Stimulated activated effector memory CD8-positive, alpha-beta T cell treated with anti-CD3 and anti-CD28 coated beads, Interleukin-12 subunit alpha, Interleukin-12 subunit beta, amount 100 ng/mL, for 72 hours (primary cell): ENCODE measurements around the gene NABP1.
A peak's percentile ranks its signal among the peaks of the same experiment; 100 is the strongest.

Experiments
- ATAC-seq: fragments of 150-1000 bp; cut with Tn5 transposase; 2 replicates; pipeline ENCODE4 v1.10.0; 2021
- DNase-seq, 2 donors: peaks; one replicate each; pipeline ENCODE4 v3.0.0; 2021 to 2022; ENCODE audit warnings: low spot score in 2 of 2
- H3K27ac Mint-ChIP-seq: one replicate; pipeline ENCODE4 v1.8.0; 2022; ENCODE audit warnings: mild to moderate bottlenecking, mixed read lengths
- H3K36me3 Mint-ChIP-seq: one replicate; pipeline ENCODE4 v1.8.0; 2022; ENCODE audit warnings: mild to moderate bottlenecking, mixed read lengths
- H3K4me1 Mint-ChIP-seq: one replicate; pipeline ENCODE4 v1.8.0; 2022; ENCODE audit warnings: mixed read lengths
- H3K4me3 Mint-ChIP-seq: one replicate; pipeline ENCODE4 v1.8.0; 2022; ENCODE audit warnings: mild to moderate bottlenecking, mixed read lengths
- H3K9me3 Mint-ChIP-seq: one replicate; pipeline ENCODE4 v1.8.0; 2022; ENCODE audit warnings: mixed read lengths

The NABP1 gene, protein sequence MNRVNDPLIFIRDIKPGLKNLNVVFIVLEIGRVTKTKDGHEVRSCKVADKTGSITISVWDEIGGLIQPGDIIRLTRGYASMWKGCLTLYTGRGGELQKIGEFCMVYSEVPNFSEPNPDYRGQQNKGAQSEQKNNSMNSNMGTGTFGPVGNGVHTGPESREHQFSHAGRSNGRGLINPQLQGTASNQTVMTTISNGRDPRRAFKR

DNA sequence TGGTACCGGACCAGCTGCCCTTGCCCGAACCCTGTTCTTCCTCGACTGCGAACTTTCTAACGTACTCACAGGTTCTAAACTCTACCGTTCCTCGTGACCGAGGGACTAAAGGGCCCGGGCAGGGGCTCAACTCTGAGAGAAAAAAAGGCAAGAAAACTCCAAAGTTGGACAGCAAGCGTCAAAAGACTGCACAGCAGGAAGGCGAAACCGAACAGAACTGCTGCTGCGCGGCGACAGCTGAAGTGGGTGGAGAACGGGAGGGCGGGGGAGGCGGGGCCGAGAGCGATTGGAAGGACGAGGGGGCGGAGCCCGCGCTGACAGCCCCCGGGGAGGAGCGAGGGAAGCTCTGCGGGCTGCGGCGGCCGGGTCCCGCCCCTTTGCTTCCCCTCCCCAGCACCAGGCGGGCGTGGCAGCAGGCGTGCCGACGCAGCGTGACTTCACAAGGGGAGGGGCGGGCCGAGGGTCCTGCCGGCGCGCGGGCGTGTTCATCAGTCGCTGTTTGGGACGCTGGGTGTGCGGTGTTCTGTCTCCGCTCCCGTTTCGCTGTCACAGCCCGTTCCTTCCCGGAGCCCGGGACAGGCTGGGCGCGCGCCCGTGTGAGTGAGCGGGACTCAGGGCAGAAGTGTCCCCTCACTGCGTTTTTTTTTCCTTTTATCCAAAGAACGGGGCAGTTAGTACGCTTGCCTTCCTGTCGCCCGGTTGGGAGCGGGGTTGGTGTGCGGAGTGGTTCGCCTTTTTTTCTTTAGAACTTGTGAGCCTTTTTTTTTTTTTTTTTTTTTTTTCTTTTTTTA lies at the start of gene NABP1:
Gene NABP1, plus strand, starts transcription at position 491 of the 791 bp plus-strand sequence. CDS start 479 bp downstream, outside the sequence.
- Mint-ChIP-seq H3K36me3 (peaks cover 70% of the 10 kb centered on the region), H3K4me3 (peak within 1 kb of the TSS; percentile 84), H3K4me1 (peaks cover 45% of the 10 kb centered on the region)

DNA sequence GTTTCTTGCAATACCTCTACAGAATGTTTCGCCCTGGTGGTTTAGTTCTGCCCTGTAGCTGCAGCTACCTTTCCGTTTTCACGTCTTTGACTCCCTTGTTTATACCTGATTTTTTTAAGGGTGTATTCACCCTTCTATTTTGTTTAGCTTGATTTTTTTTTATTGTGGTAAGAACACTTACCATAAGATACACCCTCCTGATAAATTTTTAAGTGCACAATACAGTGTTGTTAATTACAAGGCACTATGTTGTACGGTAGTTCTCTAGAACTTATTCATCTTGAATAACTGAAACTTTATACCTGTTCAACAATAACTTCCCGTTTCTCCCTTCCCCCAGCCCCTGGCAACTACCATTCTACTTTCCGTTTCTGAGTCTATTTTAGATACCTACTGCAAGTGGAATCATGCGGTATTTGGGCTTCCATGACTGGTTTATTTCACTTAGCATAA lies 48.9 kb upstream of the NABP1 start:
- DNase-seq (no peak), ATAC-seq (no peak)
- Mint-ChIP-seq H3K4me1 (peaks cover 19% of the 10 kb centered on the region), H3K27ac (no peak overlapping the region), H3K9me3 (no peaks in the 10 kb centered on the region), H3K4me3 (no peak overlapping the region), H3K36me3 (no peaks in the 10 kb centered on the region)

More for the DNA sequence above, at the start of gene NABP1:
- peak within 1 kb of the TSS; percentile 98 for H3K27ac Mint-ChIP-seq
- H3K9me3 Mint-ChIP-seq = no peaks in the 10 kb centered on the region
- ATAC-seq (peak; percentile 88), DNase-seq (peak; percentile 95 to 99)

DNA sequence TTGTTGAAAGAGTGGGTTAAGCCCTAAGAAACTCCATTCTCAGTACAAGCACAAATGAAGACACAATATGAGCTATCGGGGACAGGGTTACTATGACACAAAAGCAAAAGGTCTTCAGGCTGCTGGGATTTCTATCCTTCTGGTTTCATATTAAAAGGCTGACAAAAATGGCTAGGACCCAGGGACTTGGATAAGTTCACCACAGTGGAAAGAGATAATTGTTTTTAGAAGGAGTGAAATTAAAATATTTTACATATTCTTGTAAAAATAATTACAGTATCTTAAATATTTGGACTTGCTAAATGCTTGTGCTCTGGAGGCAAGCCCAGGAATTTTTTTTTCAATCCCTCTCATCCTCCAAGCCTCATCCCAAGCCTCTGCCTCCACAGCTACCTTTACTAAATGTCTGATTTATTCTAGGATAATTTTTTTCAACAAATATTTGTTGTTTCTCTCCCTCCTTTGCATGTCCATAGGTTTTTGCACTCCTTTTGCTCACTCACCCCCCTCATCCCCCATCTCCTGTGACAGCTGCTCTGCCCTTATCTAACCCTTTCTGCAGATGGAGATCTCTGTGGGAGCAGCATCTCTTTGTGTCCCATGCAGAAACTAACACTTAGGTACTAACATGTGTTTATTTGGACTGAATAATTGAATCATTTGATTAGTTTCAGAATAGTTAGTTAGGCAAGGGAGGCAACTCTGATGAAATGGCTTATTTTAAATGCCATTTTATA lies 47.8 kb upstream of the NABP1 start:
- Mint-ChIP-seq H3K36me3 (no peaks in the 10 kb centered on the region), H3K4me1 (peaks cover 9% of the 10 kb centered on the region), H3K4me3 (no peak overlapping the region), H3K27ac (no peak overlapping the region), H3K9me3 (no peaks in the 10 kb centered on the region)
- ATAC-seq (no peak), DNase-seq (no peak)

DNA sequence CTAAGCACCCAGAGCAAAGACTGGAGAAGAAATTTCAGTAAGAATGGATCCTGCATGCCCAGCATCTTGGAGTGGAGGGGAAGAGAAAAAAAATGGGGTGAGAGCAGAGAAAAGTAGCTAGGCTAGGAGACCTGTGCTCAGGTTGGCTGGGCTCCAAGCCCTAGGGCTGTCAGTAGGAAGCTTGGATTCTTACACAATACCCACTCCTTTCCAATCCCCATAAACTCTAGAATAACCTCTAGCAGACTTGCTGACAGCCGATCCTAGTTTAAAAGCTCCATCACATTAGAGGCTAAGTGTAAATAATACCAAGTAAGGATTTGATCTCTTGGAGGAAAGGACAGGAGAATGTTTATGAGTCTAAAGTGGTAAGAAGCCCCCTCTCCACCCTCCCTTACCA lies 46.2 kb upstream of the NABP1 start:
- ATAC-seq = no peak
- H3K9me3 Mint-ChIP-seq = no peaks in the 10 kb centered on the region
- peaks cover 12% of the 10 kb centered on the region for H3K4me1 Mint-ChIP-seq
- DNase-seq = no peak
- H3K27ac Mint-ChIP-seq = no peak overlapping the region
- H3K36me3 Mint-ChIP-seq = no peaks in the 10 kb centered on the region
- H3K4me3 Mint-ChIP-seq = no peak overlapping the region

DNA sequence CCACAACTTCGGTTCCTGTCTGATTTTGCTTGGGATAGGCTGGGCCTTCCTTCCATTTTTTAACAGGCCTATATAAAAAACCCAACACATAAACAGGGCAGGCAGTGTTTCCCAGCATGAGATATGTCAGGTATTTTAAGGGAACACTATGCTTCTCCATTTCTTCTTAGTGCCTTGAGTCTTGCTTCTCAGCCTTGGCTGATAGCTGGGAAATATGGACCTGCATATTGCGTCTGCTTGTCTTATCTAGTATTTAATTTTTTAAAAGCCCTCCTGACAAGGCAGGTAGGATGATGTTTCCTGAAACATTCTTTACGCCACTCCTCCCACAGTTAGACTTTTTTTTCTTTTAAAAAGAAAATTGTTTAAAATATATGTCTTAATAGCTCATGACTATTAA lies 45.5 kb upstream of the NABP1 start:
- no peak for DNase-seq
- Mint-ChIP-seq H3K27ac (no peak overlapping the region), H3K4me3 (no peak overlapping the region), H3K4me1 (peaks cover 15% of the 10 kb centered on the region), H3K9me3 (no peaks in the 10 kb centered on the region), H3K36me3 (no peaks in the 10 kb centered on the region)
- ATAC-seq = no peak

DNA sequence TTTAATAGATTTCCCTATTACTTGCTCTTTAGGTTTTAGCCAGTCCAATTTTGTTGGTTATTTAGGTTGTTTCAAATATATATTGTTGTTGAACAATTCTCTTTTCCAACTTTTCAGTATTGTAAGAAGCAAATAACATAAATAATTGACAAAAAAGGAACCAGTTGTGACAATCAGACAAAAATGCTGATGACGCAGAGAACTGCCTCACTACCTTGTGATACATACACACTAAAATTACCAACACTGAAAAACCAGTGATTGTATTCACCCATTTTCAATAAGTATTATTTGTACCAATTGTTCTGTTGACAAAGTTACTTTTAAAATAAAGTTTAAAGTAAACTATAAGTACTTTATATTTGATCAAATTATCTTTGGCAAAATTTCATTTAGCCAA lies 43.1 kb upstream of the NABP1 start:
- no peak overlapping the region for H3K27ac Mint-ChIP-seq
- peaks cover 30% of the 10 kb centered on the region for H3K4me1 Mint-ChIP-seq

DNA sequence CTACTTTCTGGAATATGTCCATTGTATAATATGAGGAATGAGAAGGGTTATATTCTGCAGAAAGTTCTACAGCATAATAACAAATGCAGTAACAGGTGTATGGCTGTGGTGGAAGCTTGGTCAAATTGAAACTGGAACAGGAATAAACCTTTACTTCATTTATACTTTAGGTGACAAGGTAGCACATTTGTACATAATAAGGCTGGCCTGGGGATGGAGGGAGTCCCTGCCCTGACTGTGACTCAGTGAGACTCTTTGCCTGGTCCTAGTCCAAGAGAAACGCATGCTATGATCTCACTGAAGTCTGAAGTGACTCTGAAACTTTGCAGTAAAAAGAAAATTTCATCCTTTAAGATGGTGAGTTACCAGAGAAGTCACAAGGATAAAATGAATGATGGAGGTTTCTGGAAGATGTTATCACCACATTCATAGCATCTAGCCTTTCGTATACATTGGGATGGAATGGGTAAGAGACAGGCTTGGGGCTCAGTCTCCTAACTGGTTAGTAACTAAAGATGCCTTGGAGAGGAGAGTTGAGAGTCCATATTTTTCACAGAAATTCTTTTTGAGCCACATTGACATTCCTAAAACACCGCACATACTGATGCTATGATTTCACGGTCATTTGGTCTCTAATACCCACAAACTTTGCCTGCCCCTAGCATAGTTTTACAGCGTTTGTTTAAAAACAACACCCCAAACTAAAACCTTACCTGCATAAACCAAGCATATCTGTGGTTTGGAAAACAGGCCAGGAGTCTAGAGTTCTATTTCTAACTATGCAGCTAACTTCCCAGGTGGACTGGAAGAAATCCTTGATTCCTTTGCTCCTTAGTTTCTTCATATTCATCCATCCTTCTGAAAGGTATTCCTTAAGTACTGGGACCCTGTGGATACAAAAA lies 42.4 kb upstream of the NABP1 start:
- Mint-ChIP-seq H3K4me3 (no peak overlapping the region), H3K4me1 (peaks cover 35% of the 10 kb centered on the region)

More for the DNA sequence above, 43.1 kb upstream of the NABP1 start:
- ATAC-seq = no peak
- H3K36me3 Mint-ChIP-seq = no peaks in the 10 kb centered on the region
- no peaks in the 10 kb centered on the region for H3K9me3 Mint-ChIP-seq
- no peak for DNase-seq
- no peak overlapping the region for H3K4me3 Mint-ChIP-seq

DNA sequence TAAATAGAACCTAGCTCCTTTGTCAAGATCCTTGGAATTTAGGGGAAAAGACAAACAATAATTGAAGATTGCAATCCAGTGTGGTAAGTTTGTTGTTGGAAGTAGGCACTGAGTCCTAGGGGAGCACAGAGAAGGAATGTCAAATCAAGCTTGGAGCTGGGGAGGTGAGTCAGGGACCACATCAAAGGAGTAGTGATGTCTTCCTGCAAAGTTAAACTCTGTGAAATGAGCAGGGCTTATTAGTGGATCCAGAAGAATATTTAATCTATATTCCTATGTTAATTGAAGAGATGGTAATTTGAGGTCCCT lies 41.7 kb upstream of the NABP1 start:
- H3K4me3 Mint-ChIP-seq = no peak overlapping the region
- DNase-seq = no peak

More for the DNA sequence above, 42.4 kb upstream of the NABP1 start:
- Mint-ChIP-seq H3K9me3 (no peaks in the 10 kb centered on the region), H3K36me3 (no peaks in the 10 kb centered on the region), H3K27ac (no peak overlapping the region)
- DNase-seq = no peak
- ATAC-seq = no peak

DNA sequence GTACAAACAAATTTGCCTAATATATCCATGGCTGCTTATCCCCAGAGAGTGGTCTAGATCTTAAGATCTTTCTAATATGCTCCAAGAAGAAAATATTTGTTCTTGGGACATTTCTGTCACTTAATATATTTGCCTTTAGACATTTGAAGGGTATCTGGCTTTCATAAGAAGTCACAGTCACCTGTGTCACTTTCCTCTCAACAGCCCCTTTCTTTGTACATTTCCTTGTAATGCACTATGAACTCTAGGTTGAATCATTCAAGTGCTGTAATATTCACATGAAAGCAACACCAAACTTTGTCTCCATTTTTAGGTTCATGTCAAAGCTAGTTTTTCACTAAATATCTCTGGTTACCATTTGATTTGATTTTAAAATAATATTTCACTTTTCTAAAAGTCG lies 41.4 kb upstream of the NABP1 start:
- ATAC-seq = no peak
- no peak overlapping the region for H3K4me3 Mint-ChIP-seq
- no peaks in the 10 kb centered on the region for H3K9me3 Mint-ChIP-seq
- no peak for DNase-seq
- peaks cover 40% of the 10 kb centered on the region for H3K4me1 Mint-ChIP-seq
- H3K36me3 Mint-ChIP-seq = no peaks in the 10 kb centered on the region
- H3K27ac Mint-ChIP-seq = no peak overlapping the region

More for the DNA sequence above, 41.7 kb upstream of the NABP1 start:
- ATAC-seq = no peak
- Mint-ChIP-seq H3K36me3 (no peaks in the 10 kb centered on the region), H3K9me3 (no peaks in the 10 kb centered on the region), H3K4me1 (peaks cover 40% of the 10 kb centered on the region), H3K27ac (no peak overlapping the region)

DNA sequence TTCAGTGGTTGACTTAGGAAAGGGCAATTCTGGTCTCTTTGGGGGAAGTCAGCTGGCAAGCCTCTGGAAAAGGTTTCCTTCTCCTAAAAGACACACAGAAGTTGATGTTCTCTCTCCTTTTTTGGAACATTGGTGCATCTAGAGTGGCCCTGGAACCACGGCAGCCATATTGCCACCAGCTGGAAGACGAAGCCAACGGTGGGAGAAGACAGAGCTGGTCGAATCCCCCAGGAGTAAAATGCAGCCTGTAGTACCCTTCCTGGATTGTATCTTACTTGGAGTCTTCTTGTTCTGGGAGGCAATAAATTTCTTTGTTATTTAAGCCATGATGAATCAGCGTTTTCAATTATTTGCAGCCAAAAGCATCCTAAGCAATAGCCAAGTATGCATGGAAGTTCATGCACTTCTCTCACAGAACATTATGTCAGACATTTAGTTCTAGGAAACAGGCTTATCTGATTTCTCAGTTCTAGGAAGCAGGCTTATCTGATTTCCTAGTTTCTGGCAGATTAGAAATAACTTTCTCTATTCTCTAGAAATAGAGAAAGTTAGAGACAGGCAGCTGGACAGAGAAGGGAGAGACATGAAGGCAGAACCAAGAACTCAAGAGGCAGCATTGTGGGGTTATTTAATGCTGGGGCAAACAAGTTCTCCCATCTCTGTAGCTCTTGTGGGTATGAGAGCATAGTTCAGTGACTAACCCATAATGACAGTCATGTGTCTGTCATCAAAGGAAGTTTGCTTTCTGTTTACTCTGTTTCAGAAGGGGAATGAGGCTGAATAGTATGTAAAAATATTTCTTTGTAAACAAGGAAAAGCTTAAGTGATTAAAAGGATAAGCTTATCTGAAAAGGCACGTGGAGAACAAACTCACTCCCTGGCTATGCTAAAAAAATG lies 40.5 kb upstream of the NABP1 start:
- peak overlapping the region; percentile 88 for H3K27ac Mint-ChIP-seq
- no peaks in the 10 kb centered on the region for H3K9me3 Mint-ChIP-seq
- ATAC-seq (peak; percentile 97), DNase-seq (peak in 1 of 2 donors; percentile 29)
- peaks cover 44% of the 10 kb centered on the region for H3K4me1 Mint-ChIP-seq
- H3K4me3 Mint-ChIP-seq = peak overlapping the region; percentile 56
- peaks cover 2% of the 10 kb centered on the region for H3K36me3 Mint-ChIP-seq

DNA sequence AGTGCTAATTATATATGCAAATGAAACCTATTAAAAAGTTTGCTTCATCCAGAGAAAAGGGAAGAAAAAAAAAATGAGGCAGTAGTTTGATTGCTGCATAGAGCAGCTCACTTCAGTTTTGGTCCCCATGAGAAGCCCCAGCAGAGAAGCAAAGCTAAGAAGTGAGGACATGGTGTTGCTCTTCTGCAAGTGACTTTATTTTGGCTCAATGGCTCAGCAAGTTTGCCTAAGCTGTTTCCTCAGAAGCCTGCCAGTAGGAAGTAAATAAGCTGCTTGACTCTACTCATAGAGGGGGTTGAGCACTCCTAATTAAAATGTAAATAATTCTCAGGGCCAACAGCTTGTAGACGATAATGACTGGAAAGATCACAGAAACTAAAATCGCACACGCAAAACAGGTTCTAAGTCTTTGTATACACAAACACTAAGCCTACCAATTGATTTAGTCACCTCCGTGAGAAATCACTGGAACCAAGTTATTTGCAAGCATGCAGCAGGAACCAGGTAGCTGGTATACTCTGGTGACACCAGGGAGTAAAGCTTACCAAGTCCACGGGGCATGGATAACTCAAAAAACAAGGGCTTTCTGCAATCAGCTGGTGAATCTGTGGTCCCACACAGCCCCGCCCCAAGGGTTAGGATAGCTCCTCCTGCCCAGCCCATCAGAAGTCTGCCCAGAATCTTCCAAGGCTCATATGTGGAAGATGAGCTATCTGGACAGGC lies 39.7 kb upstream of the NABP1 start:
- Mint-ChIP-seq H3K4me1 (peaks cover 46% of the 10 kb centered on the region), H3K36me3 (peaks cover 5% of the 10 kb centered on the region), H3K9me3 (no peaks in the 10 kb centered on the region), H3K4me3 (peak overlapping the region; percentile 56), H3K27ac (peak overlapping the region; percentile 88)
- ATAC-seq = peak; percentile 6
- no peak for DNase-seq

DNA sequence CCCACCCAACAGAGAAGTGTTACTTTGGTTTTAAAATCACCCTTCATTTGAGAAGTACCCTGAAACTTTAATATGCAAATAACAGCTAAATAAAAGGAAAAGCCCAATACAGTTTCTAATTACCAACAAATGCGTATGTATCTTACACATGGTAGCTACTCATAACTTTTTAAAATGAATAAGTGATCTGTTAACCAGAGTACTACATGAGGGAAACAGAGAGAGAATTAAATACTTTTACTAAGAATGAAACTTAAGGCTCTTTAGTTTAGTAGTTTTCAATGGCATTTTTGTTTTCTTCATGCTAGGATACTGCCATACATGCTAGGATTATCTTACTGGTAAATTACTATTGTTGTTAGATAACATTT lies 39.1 kb upstream of the NABP1 start:
- DNase-seq (no peak), ATAC-seq (peak; percentile 65)
- peak overlapping the region; percentile 56 for H3K4me3 Mint-ChIP-seq
- H3K27ac Mint-ChIP-seq = no peak overlapping the region
- no peaks in the 10 kb centered on the region for H3K9me3 Mint-ChIP-seq
- H3K4me1 Mint-ChIP-seq = peaks cover 46% of the 10 kb centered on the region
- H3K36me3 Mint-ChIP-seq = peaks cover 5% of the 10 kb centered on the region

DNA sequence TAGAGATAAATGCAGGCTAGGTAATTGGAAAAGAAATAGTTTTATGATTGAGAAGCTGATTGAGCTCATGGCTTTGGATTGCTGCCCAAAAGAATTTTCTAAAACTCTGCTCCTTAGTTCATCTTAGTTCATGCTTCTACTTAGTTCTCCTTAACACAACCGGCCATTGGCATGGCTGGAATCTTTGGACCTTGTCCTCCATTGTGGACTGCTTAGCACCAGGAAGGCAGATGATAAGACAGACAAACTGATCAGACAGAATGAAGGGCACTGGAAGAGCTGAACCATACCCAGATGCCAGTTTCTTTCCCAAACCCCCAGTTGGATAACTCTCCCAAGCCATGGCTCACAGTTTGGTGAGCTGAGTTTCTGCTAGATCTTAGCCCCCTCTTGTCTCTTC lies 36.3 kb upstream of the NABP1 start:
- Mint-ChIP-seq H3K27ac (no peak overlapping the region), H3K4me1 (peaks cover 39% of the 10 kb centered on the region), H3K4me3 (no peak overlapping the region), H3K36me3 (peaks cover 5% of the 10 kb centered on the region), H3K9me3 (no peaks in the 10 kb centered on the region)
- no peak for ATAC-seq
- no peak for DNase-seq
